ENCODE data around the gene TSR2. TPM values are rescaled to one million over a fixed set of nuclear protein-coding genes. Genes with fewer than 3 reads are reported as not detected.
A peak's percentile ranks its signal among the peaks of the same experiment; 100 is the strongest.

TSR2 gene
- total RNA-seq, 4 donors from 2014 or later: 30.4 to 39.5 (median 34.7) TPM

DNA sequence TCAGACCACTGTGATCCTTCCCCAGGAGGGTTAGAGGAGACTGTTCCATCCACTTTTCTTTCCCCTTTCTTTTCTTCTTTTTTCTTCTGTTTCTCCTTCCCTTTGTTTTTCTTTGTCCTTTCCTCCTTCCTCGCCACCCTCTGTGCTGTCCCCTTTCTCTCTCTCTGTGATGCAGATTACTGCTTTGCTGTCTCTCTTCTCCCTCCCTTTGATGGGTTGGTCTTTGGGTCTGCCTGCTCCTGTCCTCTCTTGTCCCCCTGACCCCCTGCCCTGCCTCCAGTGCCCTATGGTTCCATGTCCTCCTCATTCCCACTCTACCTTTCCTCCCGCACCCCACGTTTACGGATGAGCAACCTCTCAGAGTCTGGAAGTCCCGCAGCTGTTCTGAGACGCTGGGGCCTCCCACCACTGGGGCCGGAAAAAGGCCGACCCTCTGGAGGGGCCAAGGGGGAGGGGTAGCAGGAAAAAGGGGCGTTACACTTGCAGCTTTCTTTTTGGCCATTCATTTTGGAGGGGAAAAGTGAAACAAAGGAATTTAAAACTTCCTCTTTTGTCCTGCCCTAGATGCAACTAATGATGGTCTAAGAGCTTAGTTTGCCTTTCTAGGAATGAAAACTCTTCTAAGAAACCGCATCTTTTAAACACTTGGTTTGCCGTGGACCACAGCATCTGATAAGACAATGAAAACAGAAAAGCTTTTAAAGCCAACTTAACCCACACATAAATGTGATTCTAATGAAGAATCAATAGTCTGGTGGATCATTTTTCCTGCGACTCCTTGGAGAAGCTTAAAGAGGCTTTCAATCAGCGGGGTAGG, 24.5 kb upstream of the TSR2 start:
- Histone ChIP-seq H3K36me3 (no peaks in the 10 kb centered on the region), H3K4me3 (no peak overlapping the region), H3K4me1 (no peaks in the 10 kb centered on the region), H3K27ac (no peak overlapping the region), H3K27me3 (peaks cover 10% of the 10 kb centered on the region), H3K9me3 (no peaks in the 10 kb centered on the region)
- TF ChIP-seq POLR2A (IDR thresholded peaks at IDR 0.05) (no peak), EP300 (IDR thresholded peaks at IDR 0.05) (no peak)
- 40 to 50% methylated on average over 6 of the region's 13 CpGs for WGBS, 2 donors (ENCODE audit: low coverage in 1 of 2)
- no peak for ATAC-seq

GRCh38 chrX:54416965-54417364, 23.2 kb upstream of the TSR2 start:
- 61 to 80% methylated on average over 1 to 2 of the region's 2 CpGs for WGBS, 2 donors (ENCODE audit: low coverage in 1 of 2)
- H3K27ac ChIP-seq: no peak overlapping the region
- no peaks in the 10 kb centered on the region for H3K4me1 ChIP-seq
- H3K9me3 ChIP-seq: no peaks in the 10 kb centered on the region
- H3K36me3 ChIP-seq: no peaks in the 10 kb centered on the region
- H3K4me3 ChIP-seq: no peak overlapping the region
- no peak for ATAC-seq
- TF ChIP-seq POLR2A (IDR thresholded peaks at IDR 0.05): no peak
- TF ChIP-seq POLR2AphosphoS5 (IDR thresholded peaks at IDR 0.05): no peak
- TF ChIP-seq EP300 (IDR thresholded peaks at IDR 0.05): no peak
- TF ChIP-seq, protein P1, sequence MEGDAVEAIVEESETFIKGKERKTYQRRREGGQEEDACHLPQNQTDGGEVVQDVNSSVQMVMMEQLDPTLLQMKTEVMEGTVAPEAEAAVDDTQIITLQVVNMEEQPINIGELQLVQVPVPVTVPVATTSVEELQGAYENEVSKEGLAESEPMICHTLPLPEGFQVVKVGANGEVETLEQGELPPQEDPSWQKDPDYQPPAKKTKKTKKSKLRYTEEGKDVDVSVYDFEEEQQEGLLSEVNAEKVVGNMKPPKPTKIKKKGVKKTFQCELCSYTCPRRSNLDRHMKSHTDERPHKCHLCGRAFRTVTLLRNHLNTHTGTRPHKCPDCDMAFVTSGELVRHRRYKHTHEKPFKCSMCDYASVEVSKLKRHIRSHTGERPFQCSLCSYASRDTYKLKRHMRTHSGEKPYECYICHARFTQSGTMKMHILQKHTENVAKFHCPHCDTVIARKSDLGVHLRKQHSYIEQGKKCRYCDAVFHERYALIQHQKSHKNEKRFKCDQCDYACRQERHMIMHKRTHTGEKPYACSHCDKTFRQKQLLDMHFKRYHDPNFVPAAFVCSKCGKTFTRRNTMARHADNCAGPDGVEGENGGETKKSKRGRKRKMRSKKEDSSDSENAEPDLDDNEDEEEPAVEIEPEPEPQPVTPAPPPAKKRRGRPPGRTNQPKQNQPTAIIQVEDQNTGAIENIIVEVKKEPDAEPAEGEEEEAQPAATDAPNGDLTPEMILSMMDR (IDR thresholded peaks at IDR 0.05): no peak
- H3K27me3 ChIP-seq: peaks cover 10% of the 10 kb centered on the region

DNA sequence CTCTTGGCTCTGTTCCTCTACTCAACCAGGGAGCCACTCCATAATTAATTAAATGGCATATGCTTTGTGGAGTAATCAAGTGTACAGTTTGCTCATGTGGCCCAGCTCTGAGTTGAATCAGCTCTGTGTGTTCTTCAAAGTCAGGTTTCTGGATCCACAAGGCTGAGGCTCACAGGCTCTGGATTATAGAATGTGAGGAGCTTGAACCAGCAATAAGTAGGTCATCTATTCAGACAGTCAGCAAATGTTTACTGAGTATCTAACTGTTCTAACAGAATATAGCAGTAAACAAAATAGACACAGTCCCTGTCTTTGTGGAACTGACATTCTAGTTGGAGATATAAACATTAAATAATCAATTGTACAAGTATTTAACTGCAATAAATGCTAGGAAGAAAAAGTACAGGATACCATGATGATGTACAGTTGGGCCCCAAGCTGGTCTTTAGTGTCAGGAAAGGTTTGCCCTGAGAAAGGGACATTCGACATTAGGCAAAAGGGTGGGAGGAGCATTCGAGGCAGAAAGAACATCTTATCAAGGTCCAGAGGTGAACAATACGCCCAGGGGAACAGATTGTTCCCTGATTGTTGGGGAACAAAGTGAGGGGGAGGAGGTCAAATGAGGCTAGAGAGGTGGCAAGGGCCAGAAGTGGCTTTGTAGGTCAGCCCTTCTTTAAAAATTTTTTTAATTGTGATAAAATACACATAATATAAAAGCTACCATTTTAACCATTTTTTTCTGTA, 20.5 kb upstream of the TSR2 start:
- Histone ChIP-seq H3K27ac (no peak overlapping the region), H3K4me3 (no peak overlapping the region), H3K4me1 (no peaks in the 10 kb centered on the region), H3K36me3 (no peaks in the 10 kb centered on the region), H3K27me3 (peaks cover 10% of the 10 kb centered on the region), H3K9me3 (no peaks in the 10 kb centered on the region)
- no peak for TF ChIP-seq POLR2A (IDR thresholded peaks at IDR 0.05)
- TF ChIP-seq, protein P1 (IDR thresholded peaks at IDR 0.05): no peak
- TF ChIP-seq EP300 (IDR thresholded peaks at IDR 0.05): no peak
- no peak for TF ChIP-seq POLR2AphosphoS5 (IDR thresholded peaks at IDR 0.05)
- 29 to 34% methylated on average over 3 of the region's 3 CpGs for WGBS, 2 donors (ENCODE audit: low coverage in 1 of 2)
- no peak for ATAC-seq

GRCh38 chrX:54422168-54422567, 18.0 kb upstream of the TSR2 start:
- H3K36me3 ChIP-seq: no peaks in the 10 kb centered on the region
- H3K4me1 ChIP-seq: no peaks in the 10 kb centered on the region
- no peak for ATAC-seq
- WGBS, 2 donors (ENCODE audit: low coverage in 1 of 2): 33% methylated on average over 1 of the region's 3 CpGs; no CpG with 5 or more reads in 1 of the 2 donors
- H3K9me3 ChIP-seq: no peaks in the 10 kb centered on the region
- no peaks in the 10 kb centered on the region for H3K27me3 ChIP-seq
- no peak overlapping the region for H3K4me3 ChIP-seq
- no peak for TF ChIP-seq POLR2A (IDR thresholded peaks at IDR 0.05)
- TF ChIP-seq, protein P1 (IDR thresholded peaks at IDR 0.05): no peak
- TF ChIP-seq EP300 (IDR thresholded peaks at IDR 0.05): no peak
- no peak for TF ChIP-seq POLR2AphosphoS5 (IDR thresholded peaks at IDR 0.05)
- H3K27ac ChIP-seq: no peak overlapping the region

DNA sequence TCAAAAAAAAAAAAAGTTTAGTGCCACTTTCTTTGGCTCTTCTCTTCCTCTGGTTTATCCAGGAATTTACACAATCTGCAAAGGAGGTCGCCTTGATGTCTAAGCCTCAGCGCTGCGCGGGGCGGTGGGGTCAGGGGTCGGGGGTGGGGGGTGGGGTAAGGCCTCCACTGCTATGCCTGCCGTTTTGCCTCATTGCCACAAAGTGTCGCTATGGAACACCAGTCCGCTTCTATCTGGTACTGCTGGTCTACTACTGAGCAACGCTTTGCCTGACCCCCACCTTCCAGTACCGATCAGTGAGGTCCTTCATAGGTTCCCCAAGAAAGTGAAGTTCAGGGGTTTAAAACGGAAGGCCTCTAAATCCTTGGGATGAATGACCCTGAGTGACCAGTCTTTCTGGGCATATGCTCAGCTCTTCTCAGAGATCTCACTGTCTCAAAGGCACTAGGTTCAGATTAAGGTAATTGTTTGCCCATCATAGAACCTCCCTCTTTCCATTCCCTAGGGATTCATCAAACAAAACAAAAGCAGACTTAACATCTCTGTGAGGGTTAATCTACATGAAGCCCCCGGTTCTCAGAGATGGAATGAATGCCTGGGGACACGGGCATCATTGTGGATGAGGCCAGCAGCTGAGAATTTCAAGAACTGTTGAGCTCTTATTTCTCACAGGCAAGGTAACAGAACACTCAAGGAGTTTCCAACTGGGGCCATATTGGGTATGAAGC, 16.9 kb upstream of the TSR2 start:
- TF ChIP-seq, protein P1 (IDR thresholded peaks at IDR 0.05): peak in 1 of 4 experiments; percentile 15
- TF ChIP-seq POLR2AphosphoS5 (IDR thresholded peaks at IDR 0.05): no peak
- Histone ChIP-seq H3K36me3 (no peaks in the 10 kb centered on the region), H3K4me3 (no peak overlapping the region), H3K27ac (no peak overlapping the region), H3K27me3 (no peaks in the 10 kb centered on the region), H3K9me3 (no peaks in the 10 kb centered on the region), H3K4me1 (no peaks in the 10 kb centered on the region)
- ATAC-seq: no peak
- WGBS, 2 donors (ENCODE audit: low coverage in 1 of 2): 48 to 67% methylated on average over 1 to 2 of the region's 14 CpGs

Measured in gastroesophageal sphincter (tissue), 4 donors.